Stimulated activated CD8-positive, alpha-beta memory T cell treated with anti-CD3 and anti-CD28 coated beads, Interleukin-15, amount 100 ng/mL, for 48 hours (primary cell): Measurements from ENCODE around the gene ALX4.

ENCODE experiments used
- DNase-seq, 2 donors: peaks; one replicate each; pipeline ENCODE4 v3.0.0-alpha.2; 2020; ENCODE audit warnings: low read depth in 2 of 2

ALX4 gene

GRCh38 chr11:44300844-44301563, 8.9 kb downstream of the ALX4 start:
- no peak for DNase-seq

- DNase-seq: no peak
Measured at GRCh38 chr11:44298862-44299261, 11.1 kb downstream of the ALX4 start.

GRCh38 chr11:44290208-44290607, 19.7 kb downstream of the ALX4 start:
- no peak for DNase-seq

GRCh38 chr11:44288133-44288526, 21.8 kb downstream of the ALX4 start:
- DNase-seq: no peak

GRCh38 chr11:44286911-44287310, 23.0 kb downstream of the ALX4 start:
- DNase-seq: no peak

- peak in 1 of 2 donors; percentile 41 for DNase-seq
Measured at GRCh38 chr11:44286268-44286880, 23.6 kb downstream of the ALX4 start.

GRCh38 chr11:44285756-44286155, 24.2 kb downstream of the ALX4 start:
- no peak for DNase-seq

- DNase-seq: no peak
Measured at GRCh38 chr11:44282620-44283019, 27.3 kb downstream of the ALX4 start.

- no peak for DNase-seq
Measured at GRCh38 chr11:44281151-44281550, 28.8 kb downstream of the ALX4 start.

- DNase-seq: no peak
Measured at GRCh38 chr11:44280257-44280656, 29.7 kb downstream of the ALX4 start.

GRCh38 chr11:44279483-44279882, 30.5 kb downstream of the ALX4 start:
- no peak for DNase-seq

GRCh38 chr11:44277196-44278090, 32.5 kb downstream of the ALX4 start:
- DNase-seq: no peak

- no peak for DNase-seq
Measured at GRCh38 chr11:44275961-44276550, 33.9 kb downstream of the ALX4 start.

- DNase-seq: no peak
Measured at GRCh38 chr11:44275241-44275640, 34.7 kb downstream of the ALX4 start.

- no peak for DNase-seq
Measured at GRCh38 chr11:44274404-44274803, 35.5 kb downstream of the ALX4 start.

GRCh38 chr11:44271286-44271685, 38.7 kb downstream of the ALX4 start:
- DNase-seq: no peak

- DNase-seq: no peak
Measured at GRCh38 chr11:44270403-44271273, 39.3 kb downstream of the ALX4 start.

- DNase-seq: no peak
Measured at GRCh38 chr11:44269369-44270351, 40.3 kb downstream of the ALX4 start.

- no peak for DNase-seq
Measured at GRCh38 chr11:44268614-44269080, 41.3 kb downstream of the ALX4 start.
